Ishikawa (cell line): ENCODE results near the gene RASSF1.

Source experiments
- EP300 ChIP-seq: IDR thresholded peaks from 2 replicates; pipeline ENCODE4 v1.6.1; 2012; ENCODE audit warnings: borderline replicate concordance
- TF ChIP-seq, protein P1 (sequence below): IDR thresholded peaks from 2 replicates; pipeline ENCODE4 v1.6.1; 2012

DNA sequence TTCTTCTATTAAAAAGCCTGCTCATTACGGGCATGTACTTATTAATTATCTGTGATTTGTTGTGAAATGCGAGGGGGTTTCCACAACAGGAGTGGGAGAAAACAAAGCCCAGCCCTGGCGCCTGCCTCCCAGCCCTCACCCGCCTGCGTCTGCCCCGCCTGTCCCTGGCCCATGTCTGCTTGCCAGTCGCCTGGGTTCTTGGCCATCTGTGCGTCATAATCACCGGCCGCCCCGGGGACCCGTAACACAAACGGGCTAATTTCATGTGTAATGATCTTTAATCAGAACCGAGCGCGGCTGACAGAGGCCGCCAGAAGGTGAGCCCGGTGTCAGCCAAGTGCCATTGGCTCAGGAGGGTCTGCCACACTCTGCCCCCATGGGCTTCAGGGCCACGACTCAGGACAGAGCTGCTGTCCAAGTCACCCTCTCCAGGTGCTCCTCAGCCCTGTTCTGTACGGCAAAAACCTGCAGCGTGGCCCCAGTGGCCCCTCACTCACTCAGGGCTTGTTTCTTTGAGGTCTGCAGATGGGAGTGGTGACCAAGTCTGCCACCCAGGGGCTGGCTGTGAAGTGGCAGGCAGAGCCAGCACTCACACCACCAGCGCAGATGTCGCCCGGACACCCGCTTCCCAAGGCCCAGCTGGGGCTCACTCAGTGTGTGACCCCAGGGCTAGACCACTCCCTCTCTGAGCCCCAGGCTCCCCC is 47.5 kb upstream of the RASSF1 start:
- TF ChIP-seq EP300 = no peak
- TF ChIP-seq, protein P1, sequence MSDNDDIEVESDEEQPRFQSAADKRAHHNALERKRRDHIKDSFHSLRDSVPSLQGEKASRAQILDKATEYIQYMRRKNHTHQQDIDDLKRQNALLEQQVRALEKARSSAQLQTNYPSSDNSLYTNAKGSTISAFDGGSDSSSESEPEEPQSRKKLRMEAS = no peak
